Body of pancreas (tissue), 4 donors: ENCODE data around the gene LRRC32. TPM values are rescaled to one million over a fixed set of nuclear protein-coding genes. Genes with fewer than 3 reads are reported as not detected.

Source experiments
- ATAC-seq: fragments of 150-250 bp; one replicate; pipeline ENCODE4 v1.9.1; 2016
- DNase-seq, 4 donors: peaks; one replicate each; pipeline ENCODE4 v3.0.0-alpha.2; 2019
- H3K27ac ChIP-seq, 4 donors: fragments of 200-600 bp; sonication (generic); 1 replicate in 3 of 4; 2 replicates in 1 of 4; pipeline versions ENCODE4 v1.5.1 to v1.6.1; 2016 to 2019; ENCODE audit warnings: mild to moderate bottlenecking in 1 of 4, mixed read lengths in 1 of 4, moderate library complexity in 1 of 4
- H3K27me3 ChIP-seq, 2 donors: fragments of 200-600 bp; sonication (generic); one replicate each; pipeline ENCODE4 v1.6.0; 2016; ENCODE audit warnings: mild to moderate bottlenecking in 1 of 2
- H3K36me3 ChIP-seq, 2 donors: fragments of 200-600 bp; sonication (generic); replicated peaks in 1 of 2; 2 replicates each; pipeline ENCODE4 v1.5.1; 2016; ENCODE audit warnings: low read depth in 2 of 2; ENCODE audit not compliant: insufficient read depth in 1 of 2
- H3K4me1 ChIP-seq: fragments of 200-600 bp; sonication (generic); one replicate; pipeline ENCODE4 v1.6.0; 2016
- H3K4me3 ChIP-seq, 2 donors: fragments of 200-600 bp; sonication (generic); 1 replicate in 1 of 2; 2 replicates in 1 of 2; pipeline ENCODE4 v1.5.1; 2016 to 2019
- H3K9me3 ChIP-seq, 3 donors: fragments of 200-600 bp; sonication (generic); 1 replicate in 2 of 3; 2 replicates in 1 of 3; pipeline ENCODE4 v1.5.1; 2016
- POLR2A ChIP-seq, 3 donors: fragments of 450-650 bp; IDR thresholded peaks; one replicate each; pipeline ENCODE4 v1.6.1; 2016; ENCODE audit warnings: antibody characterized with exemption in 3 of 3, mild to moderate bottlenecking in 2 of 3
- WGBS, 2 donors: methylation state at CpG; one replicate each; pipeline ENCODE4 v1.1.5; 2017; 5-methylcytosine and 5-hydroxymethylcytosine counted together
- intact Hi-C: fragments of 100-400 bp; cut with DNase I; formaldehyde crosslinking; loops from one replicate; pipeline ENCODE4 v1.15.1; 2023
- total RNA-seq, 2 donors: library from RNA; depleted of rRNA; stranded (reverse); fragments of >200 nt; gene quantifications; one replicate each; pipeline ENCODE4 v1.1.0, GENCODE V29; 2016
- TF ChIP-seq, protein P1 (sequence below), 7 experiments: fragments of 450-650 bp in 4 of 7; fragments of 200-600 bp in 3 of 7; sonication (generic) in 3 of 7; IDR thresholded peaks; one replicate each; pipeline ENCODE4 v1.5.1; 2016 to 2019; ENCODE audit warnings: antibody characterized with exemption in 7 of 7

Gene LRRC32
- total RNA-seq, 2 donors from 2014 or later = 9.1 to 17.8 TPM

DNA sequence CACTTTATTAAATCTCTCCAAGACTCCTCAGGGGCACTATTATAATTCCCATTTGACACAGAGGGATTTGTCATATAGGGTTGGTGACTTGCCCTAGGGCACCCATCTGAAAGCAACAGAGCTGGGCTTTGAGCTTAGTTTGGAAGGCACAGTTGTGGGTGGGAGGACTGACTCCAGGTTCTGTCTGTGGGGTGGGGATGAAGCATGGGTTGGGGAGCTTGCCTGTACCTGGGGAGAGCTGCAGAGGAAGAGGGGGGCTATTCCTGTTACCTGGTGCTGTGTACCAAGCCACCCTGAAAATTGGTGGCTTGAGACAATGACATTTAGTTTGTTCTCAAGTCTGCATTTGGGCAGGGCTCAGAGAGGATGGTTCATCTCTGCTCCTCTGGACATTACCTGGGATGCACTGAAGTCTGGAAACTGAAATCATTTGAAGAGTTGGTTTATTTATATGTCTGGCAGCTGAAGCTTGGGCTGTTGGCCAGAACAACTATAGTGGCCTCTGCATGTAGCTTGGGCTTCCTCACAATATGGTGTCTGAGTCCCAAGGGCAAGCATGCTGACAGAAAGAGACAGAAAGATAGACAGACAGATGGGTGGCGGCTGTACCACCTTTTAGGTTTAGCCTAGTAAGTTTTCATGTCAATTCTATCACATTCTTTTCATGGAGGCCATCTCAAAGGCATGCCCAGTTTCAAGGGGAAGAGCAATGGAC lies 44.9 kb downstream of the LRRC32 start:
- Histone ChIP-seq H3K4me1 (no peaks in the 10 kb centered on the region), H3K36me3 (no peaks in the 10 kb centered on the region), H3K9me3 (peaks cover 0 to 9% (median 0%) of the 10 kb centered on the region in 3 donors), H3K27ac (no peak overlapping the region), H3K4me3 (no peak overlapping the region), H3K27me3 (no peaks in the 10 kb centered on the region)
- WGBS, 2 donors = 92 to 100% methylated on average over 1 of the region's 1 CpG
- intact Hi-C loops = no loop called here
- no peak for ATAC-seq
- TF ChIP-seq, protein P1, sequence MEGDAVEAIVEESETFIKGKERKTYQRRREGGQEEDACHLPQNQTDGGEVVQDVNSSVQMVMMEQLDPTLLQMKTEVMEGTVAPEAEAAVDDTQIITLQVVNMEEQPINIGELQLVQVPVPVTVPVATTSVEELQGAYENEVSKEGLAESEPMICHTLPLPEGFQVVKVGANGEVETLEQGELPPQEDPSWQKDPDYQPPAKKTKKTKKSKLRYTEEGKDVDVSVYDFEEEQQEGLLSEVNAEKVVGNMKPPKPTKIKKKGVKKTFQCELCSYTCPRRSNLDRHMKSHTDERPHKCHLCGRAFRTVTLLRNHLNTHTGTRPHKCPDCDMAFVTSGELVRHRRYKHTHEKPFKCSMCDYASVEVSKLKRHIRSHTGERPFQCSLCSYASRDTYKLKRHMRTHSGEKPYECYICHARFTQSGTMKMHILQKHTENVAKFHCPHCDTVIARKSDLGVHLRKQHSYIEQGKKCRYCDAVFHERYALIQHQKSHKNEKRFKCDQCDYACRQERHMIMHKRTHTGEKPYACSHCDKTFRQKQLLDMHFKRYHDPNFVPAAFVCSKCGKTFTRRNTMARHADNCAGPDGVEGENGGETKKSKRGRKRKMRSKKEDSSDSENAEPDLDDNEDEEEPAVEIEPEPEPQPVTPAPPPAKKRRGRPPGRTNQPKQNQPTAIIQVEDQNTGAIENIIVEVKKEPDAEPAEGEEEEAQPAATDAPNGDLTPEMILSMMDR (IDR thresholded peaks at IDR 0.05) = no peak
- TF ChIP-seq POLR2A (IDR thresholded peaks at IDR 0.05) = no peak
- DNase-seq = no peak

- Histone ChIP-seq H3K36me3 (no peaks in the 10 kb centered on the region), H3K4me3 (no peak overlapping the region), H3K27ac (no peak overlapping the region), H3K27me3 (no peaks in the 10 kb centered on the region), H3K9me3 (peaks cover 0 to 9% (median 0%) of the 10 kb centered on the region in 3 donors), H3K4me1 (no peaks in the 10 kb centered on the region)
- ATAC-seq (no peak), DNase-seq (no peak)
- WGBS, 2 donors = 80 to 83% methylated on average over 14 to 15 of the region's 15 CpGs
- intact Hi-C loops = no loop called here
- no peak for TF ChIP-seq POLR2A (IDR thresholded peaks at IDR 0.05)
- TF ChIP-seq, protein P1 (IDR thresholded peaks at IDR 0.05) = no peak
Measured at GRCh38 chr11:76624500-76625379, 45.8 kb downstream of the LRRC32 start.

- H3K27ac ChIP-seq = no peak overlapping the region
Measured at GRCh38 chr11:76623884-76624419, 46.6 kb downstream of the LRRC32 start.

DNA sequence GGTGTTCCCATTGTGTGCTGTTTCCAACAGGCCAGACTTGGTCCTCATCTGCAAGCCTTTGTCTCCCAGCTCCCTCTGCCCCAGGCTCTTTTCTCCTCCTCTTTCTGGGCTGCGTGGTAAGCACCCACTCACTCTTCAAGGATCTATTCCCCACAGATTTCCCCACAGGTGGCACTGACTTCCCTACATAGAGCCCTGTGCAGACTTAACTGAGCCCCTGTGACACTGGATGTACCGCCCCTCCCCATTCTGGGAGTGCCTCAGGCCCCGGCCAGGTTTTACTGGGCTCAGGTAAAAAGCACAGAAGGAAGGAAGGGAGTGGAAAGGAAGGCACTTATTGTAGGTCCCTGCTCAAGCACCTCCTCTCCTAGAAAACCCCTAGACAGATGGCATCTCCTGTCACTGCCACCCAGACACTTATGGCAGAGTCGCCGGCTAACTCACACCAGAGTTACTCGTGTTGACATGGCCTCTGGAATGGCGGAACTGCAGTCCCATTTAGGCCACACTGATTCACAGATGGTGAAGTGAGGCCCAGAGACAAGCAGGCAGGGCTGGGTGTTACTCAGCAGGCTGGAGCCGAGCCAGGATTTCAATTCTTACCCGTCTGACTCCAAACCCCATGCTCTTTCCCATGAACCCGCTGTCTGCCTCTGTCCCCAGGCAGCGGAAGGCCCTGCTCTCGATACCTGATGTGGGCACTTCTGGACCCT lies 47.2 kb downstream of the LRRC32 start:
- Histone ChIP-seq H3K27me3 (no peaks in the 10 kb centered on the region), H3K4me3 (no peak overlapping the region), H3K27ac (no peak overlapping the region), H3K9me3 (peaks cover 0 to 9% (median 0%) of the 10 kb centered on the region in 3 donors), H3K4me1 (no peaks in the 10 kb centered on the region), H3K36me3 (no peaks in the 10 kb centered on the region)
- TF ChIP-seq POLR2A (IDR thresholded peaks at IDR 0.05) = no peak
- TF ChIP-seq, protein P1 (IDR thresholded peaks at IDR 0.05) = no peak
- no peak for ATAC-seq
- 81 to 86% methylated on average over 10 to 12 of the region's 12 CpGs for WGBS, 2 donors
- intact Hi-C loops = no loop called here
- no peak for DNase-seq

More at GRCh38 chr11:76623884-76624419, 46.6 kb downstream of the LRRC32 start:
- DNase-seq = no peak
- no peak for TF ChIP-seq POLR2A (IDR thresholded peaks at IDR 0.05)
- TF ChIP-seq, protein P1 (IDR thresholded peaks at IDR 0.05) = no peak
- Histone ChIP-seq H3K9me3 (peaks cover 0 to 9% (median 0%) of the 10 kb centered on the region in 3 donors), H3K4me1 (no peaks in the 10 kb centered on the region), H3K27me3 (no peaks in the 10 kb centered on the region), H3K4me3 (no peak overlapping the region), H3K36me3 (no peaks in the 10 kb centered on the region)
- WGBS, 2 donors = 67 to 71% methylated on average over 2 to 5 of the region's 6 CpGs
- ATAC-seq = no peak
- intact Hi-C loops = no loop called here
